NCI-H187 (cell line): ENCODE data around the gene KCNN4.
"Not testable (repeated sequence)": the region's sequence is repeated elsewhere in the genome, so short reads cannot be mapped to it uniquely, and the experiment has no call there.

ENCODE experiments used
- DNase-seq, 2 experiments: peaks; one replicate each; lab custom pipeline; 2025; lab: John Stamatoyannopoulos, UW

KCNN4 gene

DNA sequence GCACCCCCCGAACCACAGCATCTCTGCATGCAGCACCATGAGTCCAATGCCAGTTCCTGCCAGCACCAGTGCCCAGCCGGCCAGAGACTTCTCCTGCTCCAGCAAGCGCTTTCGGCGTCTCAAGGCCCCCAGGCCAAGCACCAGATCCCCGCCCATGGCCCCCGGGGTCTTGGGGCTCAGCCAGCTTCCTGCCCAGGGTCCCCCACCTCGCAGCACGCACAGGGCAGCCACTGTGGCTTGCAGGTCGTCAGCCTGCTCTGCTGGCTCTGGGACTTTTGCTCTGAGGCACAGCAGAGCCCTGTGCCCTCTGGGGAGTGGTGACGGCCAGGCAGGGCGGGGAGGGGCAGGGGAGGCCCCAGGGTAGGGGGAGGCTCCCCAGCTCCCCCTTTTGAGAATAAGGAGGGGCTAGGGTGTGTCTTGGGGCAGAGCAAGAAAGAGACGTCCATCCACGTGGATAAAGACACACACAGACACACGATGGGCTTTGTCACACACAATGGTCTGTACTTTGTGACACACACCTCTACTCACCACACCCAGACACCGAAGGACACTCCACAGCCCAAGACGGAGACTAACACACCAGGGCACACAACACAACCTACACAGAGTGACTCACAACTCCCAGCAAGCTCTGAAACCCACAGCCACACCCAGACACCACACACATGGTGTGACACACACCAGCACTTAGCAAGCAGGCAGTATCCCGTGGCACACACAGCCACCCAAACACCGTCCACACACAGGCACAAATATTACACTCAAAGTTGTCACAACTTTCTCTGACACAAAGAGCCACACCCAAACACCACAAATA is at the start of gene KCNN4:
TSS of gene KCNN4 (minus strand) at position 268 of the 820 bp plus-strand sequence. CDS start at position 156, 112 bp downstream.
- DNase-seq: no peak

GRCh38 chr19:43826787-43827754 is 46.3 kb upstream of the KCNN4 start, which contains the start of gene ZNF283:
TSS of gene ZNF283 (plus strand) at chr19:43827321. CDS start at chr19:43833505, 6,184 bp downstream.
- DNase-seq: peak; percentile 81 to 87

DNA sequence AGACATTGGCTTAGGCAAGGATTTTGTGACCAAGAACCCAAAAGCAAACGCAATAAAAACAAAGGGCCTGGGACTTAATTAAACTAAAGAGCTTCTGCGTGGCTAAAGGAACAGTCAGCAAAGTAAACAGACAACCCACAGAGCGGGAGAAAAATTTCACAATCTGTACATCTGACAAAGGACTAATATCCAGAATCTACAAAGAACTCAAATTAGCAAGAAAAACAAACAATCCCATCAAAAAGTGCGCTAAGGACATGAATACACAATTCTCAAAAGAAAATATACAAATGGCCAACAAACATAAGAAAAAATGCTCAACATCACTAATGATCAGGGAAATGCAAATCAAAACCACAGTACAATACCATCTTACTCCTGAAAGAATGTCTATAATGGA is 43.8 kb upstream of the KCNN4 start:
- not testable (repeated sequence) for DNase-seq

DNA sequence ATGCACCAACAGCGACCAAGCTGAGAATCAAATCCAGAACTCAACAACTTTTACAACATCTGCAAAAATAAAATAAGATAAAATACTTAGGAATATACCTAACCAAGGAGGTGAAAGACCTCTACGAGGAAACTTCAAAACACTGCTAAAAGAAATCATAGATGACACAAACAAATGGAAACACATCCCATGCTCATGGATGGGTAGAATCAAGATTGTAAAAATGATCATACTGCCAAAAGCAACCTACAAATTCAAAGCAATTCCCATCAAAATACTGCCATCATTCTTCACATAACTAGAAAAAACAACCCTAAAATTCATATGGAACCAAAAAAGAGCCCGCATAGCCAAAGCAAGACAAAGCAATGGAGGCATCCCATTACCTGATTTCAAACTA is 43.1 kb upstream of the KCNN4 start:
- not testable (repeated sequence) for DNase-seq

- no peak for DNase-seq
Observed at GRCh38 chr19:43820884-43821215, 40.1 kb upstream of the KCNN4 start.

GRCh38 chr19:43820098-43820883 is 39.5 kb upstream of the KCNN4 start:
- DNase-seq: no peak

- no peak for DNase-seq
Observed at GRCh38 chr19:43818500-43818899, 37.7 kb upstream of the KCNN4 start.

DNA sequence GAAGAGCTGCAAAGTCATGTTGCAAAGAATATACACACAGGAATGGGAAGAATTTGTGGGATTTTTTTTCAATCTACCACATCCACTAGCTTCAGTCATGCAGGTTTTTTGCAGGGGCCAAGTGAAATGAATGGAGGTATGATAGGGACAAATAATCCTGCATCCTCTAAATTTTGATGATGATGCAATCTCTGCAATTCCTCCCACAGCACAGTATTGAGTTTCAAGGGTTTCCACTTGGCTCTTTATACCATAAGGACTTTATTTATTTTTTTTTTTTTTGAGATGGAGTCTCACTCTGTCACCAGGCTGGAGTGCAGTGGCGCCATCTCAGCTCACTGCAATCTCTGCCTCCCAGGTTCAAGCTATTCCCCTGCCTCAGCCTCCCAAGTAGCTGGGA is 36.7 kb upstream of the KCNN4 start:
- not testable (repeated sequence) for DNase-seq

DNA sequence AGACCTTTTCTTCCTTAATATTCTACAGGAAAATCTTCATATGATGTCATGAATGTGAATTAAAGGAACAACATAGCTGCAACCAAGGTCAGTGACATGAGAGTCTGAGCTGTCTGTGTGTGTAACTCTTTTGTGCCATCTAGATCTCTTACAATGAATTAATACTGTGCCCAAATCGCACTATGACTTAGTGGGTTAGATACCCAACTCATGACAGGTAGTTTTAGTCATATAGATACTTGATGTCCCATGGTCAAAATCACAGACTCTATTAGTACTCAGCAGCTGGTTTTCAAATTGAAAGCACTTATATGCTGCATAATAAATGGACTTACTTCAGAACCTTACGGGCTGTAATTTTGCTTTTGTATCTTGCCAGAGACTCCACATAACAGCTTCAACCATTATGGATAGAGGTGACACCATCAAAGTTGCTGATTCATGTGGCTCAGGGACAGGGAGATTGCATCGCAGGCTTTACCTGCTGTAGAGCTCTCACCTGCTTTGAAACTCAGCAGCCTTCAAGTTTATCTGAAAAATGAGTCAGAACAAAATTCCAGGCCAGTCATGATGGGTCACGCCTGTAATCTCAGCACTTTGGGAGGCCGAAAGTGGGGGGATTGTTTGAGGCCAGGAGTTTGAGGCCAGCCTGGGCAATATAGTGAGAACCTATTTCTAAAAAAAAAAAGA is 34.0 kb upstream of the KCNN4 start:
- no peak for DNase-seq

DNA sequence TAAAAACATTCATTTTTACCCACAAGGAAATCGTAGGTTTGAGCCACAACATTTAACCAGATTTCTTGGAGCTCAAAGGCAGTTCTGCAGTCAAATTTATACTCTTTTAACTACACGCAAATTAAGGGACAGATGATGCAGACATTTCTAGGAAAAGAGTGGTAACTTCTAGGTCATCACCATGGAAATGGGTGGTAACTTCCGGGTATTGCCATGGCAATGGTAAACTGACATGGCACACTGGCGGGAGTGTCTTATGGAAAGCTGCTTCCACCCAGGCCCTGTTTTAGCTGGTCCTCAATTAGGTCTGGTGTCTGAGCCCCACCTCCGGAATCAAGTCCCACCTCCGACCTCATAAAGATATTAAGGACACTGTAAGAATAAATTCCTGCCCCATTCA is 31.9 kb upstream of the KCNN4 start:
- DNase-seq: no peak

- DNase-seq: no peak
Observed at GRCh38 chr19:43812259-43812658, 31.5 kb upstream of the KCNN4 start.

- no peak for DNase-seq
Observed at GRCh38 chr19:43811837-43812236, 31.1 kb upstream of the KCNN4 start.

DNA sequence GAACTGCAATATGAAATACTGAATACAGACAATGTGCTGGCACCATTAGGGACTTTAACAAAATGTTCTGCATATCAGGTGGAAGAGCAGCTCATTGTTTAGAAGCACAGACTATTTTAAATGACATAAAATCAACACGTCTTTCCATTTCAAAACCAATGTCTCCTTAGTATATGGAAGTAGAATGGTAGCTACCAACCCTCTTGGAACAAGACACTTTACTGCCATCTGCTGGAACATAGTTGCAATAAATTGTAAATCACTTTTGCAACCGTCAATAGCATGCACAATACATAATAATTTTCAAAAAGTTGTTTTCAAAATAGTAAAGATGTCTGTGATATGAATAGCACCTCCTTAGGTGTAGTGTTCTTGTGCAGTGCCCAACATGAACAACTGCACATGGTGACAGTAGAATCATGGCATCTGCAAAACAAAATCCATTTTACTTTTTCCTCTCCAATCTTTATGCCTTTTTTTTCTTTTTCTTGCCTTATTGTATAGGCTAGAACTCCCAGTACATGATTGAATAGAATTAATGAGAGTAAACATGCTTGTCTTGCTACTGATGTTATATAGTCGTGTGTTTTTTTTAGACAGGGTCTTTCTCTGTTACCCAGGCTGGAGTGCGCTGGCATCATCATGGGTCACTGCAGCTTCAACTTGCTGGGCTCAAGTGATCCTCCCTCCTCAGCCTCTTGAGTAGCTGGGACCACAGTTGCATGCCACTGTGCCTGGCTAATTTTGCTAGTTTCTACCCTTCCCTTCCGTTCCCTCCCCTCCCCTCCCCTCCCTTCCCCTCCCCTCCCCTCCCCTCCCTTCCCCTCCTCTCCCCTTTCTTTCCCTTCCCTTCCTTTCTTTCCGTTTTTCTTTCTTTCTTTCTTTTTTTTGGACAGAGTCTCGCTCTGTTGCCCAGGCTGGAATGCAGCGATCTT is 29.3 kb upstream of the KCNN4 start:
- no peak for DNase-seq

GRCh38 chr19:43807651-43808050 is 26.9 kb upstream of the KCNN4 start:
- DNase-seq: no peak

DNA sequence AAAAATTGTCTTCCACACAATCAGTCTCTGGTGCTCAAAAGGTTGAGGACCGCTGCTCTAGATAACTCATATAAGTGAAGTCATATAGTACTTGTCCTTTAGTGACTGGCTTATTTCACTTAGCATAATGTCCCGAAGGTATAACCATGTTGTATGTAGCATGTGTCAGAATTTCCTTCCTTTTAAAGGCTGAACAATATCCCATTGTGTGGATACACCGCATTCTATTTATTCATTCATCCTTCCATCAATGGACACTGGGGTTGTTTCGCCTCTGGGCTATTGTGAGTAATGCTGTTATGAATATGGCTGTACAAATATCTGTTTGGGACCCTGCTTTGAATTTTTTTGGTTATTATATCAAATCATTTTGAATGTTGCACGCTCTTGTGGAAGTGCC is 26.1 kb upstream of the KCNN4 start:
- no peak for DNase-seq

GRCh38 chr19:43806401-43806800 is 25.6 kb upstream of the KCNN4 start:
- not testable (repeated sequence) for DNase-seq

GRCh38 chr19:43804432-43804831 is 23.7 kb upstream of the KCNN4 start:
- no peak for DNase-seq

DNA sequence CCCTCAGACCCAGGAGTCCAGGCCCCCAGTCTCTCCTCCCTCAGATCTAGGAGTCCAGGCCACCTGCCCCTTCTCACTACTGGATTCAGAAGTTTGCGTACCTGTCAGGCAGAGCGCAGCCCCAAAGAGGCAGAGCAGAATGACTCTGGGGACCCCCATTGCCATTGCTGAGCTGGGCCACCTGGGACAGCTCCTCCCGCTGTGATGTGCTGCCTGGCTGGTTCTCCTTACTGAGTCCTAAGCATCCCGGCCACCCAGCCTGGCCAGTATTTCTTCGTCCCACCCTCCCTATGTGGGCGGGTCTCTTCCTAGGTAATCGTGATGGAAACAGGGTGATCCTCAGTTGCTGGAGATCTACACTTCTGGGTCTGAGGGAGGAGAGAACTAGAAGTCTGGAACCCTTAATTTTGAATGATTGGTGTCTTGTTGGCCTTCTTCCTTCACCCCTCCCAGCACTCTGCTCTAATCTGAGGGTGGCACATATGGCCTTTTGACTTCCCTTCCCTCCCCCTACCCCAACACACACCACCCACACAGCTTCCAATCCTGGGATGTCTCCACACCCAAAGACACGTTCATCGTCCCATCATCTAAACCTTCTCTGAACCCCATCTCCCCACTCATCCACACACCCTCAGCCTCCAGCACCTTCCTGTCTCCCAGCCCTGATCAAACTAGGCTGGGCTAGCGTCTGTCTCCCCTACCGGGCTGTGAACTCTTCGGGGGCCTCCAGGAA is 21.6 kb upstream of the KCNN4 start, which contains the start of gene LYPD5:
TSS of gene LYPD5 (minus strand) at position 232 of the 736 bp plus-strand sequence. CDS start at position 165, 67 bp downstream.
- no peak for DNase-seq

- DNase-seq: no peak
Observed at GRCh38 chr19:43799502-43800142, 18.8 kb upstream of the KCNN4 start.
